Central memory CD4-positive, alpha-beta T cell (primary cell): ENCODE results near the gene ATP5PF.
A peak's percentile ranks its signal among the peaks of the same experiment; 100 is the strongest.
"Not testable (repeated sequence)": the region's sequence is repeated elsewhere in the genome, so short reads cannot be mapped to it uniquely, and the experiment has no call there.

Experiments used
- DNase-seq: peaks from one replicate; pipeline ENCODE4 v3.0.0; 2022

Gene ATP5PF

GRCh38 chr21:25721987-25722386, 12.7 kb downstream of the ATP5PF start:
- DNase-seq = no peak

- DNase-seq = no peak
These were observed 17.1 kb downstream of the ATP5PF start for GRCh38 chr21:25717491-25718147.

- not testable (repeated sequence) for DNase-seq
These were observed 20.6 kb downstream of the ATP5PF start for GRCh38 chr21:25714066-25714465.

GRCh38 chr21:25710550-25710949, 24.2 kb downstream of the ATP5PF start:
- DNase-seq = no peak

- no peak for DNase-seq
These were observed 24.9 kb downstream of the ATP5PF start for GRCh38 chr21:25709684-25710265.

GRCh38 chr21:25708467-25709065, 26.1 kb downstream of the ATP5PF start:
- DNase-seq = peak; percentile 31

- no peak for DNase-seq
These were observed 33.2 kb downstream of the ATP5PF start for GRCh38 chr21:25701529-25701928.

GRCh38 chr21:25700741-25701140, 34.0 kb downstream of the ATP5PF start:
- DNase-seq = no peak

- DNase-seq = not testable (repeated sequence)
These were observed 39.2 kb downstream of the ATP5PF start for GRCh38 chr21:25695461-25695860.

- no peak for DNase-seq
These were observed 42.7 kb downstream of the ATP5PF start for GRCh38 chr21:25691976-25692375.

- no peak for DNase-seq
These were observed 45.5 kb downstream of the ATP5PF start for GRCh38 chr21:25689226-25689625.

GRCh38 chr21:25688275-25689155, 46.2 kb downstream of the ATP5PF start:
- no peak for DNase-seq

GRCh38 chr21:25687787-25688186, 46.9 kb downstream of the ATP5PF start:
- no peak for DNase-seq

- no peak for DNase-seq
These were observed 52.3 kb downstream of the ATP5PF start for GRCh38 chr21:25682382-25682781.

GRCh38 chr21:25676451-25676850, 58.3 kb downstream of the ATP5PF start:
- DNase-seq = no peak
